ENCODE results near the gene PTPN6. TPM values are rescaled to one million over a fixed set of nuclear protein-coding genes. Genes with fewer than 3 reads are reported as not detected.

Gene PTPN6
- total RNA-seq, 1 donor from 2014 or later = 2.6 TPM

GRCh38 chr12:7005311-7005710 lies 54.2 kb downstream of the PTPN6 start:
- DNase-seq (ENCODE audit: low read depth in 2 of 2) = no peak

- DNase-seq (ENCODE audit: low read depth in 2 of 2) = no peak
Measured at GRCh38 chr12:7006639-7007038, 55.5 kb downstream of the PTPN6 start.

DNA sequence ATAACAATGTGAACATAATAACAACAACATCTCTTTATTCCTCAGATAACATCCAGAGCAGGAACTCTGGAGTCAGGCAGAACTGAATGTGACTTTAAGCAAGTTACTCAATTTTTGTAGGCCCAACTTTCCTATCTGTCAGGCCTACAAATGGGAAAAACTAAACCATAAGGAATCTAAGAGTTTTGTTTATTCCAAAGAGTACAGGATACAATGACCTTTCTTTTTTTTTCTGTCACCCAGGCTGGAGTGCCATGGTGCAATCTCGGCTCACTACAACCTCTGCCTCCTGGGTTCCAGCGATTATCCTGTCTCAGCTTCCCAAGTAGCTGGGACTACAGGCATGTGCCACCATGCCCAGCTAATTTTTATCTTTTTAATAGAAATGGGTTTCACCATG lies 57.7 kb downstream of the PTPN6 start:
- no peak for DNase-seq (ENCODE audit: low read depth in 2 of 2)

DNA sequence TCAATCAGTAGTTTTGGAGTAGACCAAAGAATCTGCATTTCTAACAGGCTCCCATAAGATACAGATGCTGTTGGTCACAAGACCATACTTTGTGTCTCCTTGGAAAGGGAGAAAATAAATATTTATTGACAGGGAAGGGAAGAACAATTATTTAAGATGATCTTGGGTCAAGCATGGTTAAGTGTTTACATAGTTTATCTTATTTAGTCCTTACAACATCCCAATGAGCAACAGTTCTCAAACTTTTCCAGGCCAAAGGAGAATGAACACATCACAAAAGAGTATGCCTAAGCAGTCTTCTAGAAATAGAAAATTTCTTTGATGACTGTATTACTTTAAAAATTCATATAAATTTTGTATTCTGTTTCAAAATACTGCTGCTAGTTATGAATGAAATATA lies 58.4 kb downstream of the PTPN6 start:
- DNase-seq (ENCODE audit: low read depth in 2 of 2) = no peak

Other genes with a start within 250 kb of the PTPN6 start
- gene COPS7A, start 227.3 kb upstream of the PTPN6 start, total RNA-seq = 35.8 and 50.4 TPM in 2 replicates
- gene MLF2, start 198.2 kb upstream of the PTPN6 start, total RNA-seq = 76.4 and 115 TPM in 2 replicates
- gene PTMS, start 185.0 kb upstream of the PTPN6 start, total RNA-seq = 43.3 and 50.8 TPM in 2 replicates
- gene LAG3, start 178.8 kb upstream of the PTPN6 start, total RNA-seq = under 0.01 and 0.13 TPM in 2 replicates
- not detected in 2 replicates for gene CD4, start 161.8 kb upstream of the PTPN6 start, total RNA-seq
- 0.51 and 0.76 TPM in 2 replicates for gene GPR162, start 129.5 kb upstream of the PTPN6 start, total RNA-seq
- gene P3H3, start 122.9 kb upstream of the PTPN6 start, total RNA-seq = 18.2 and 22.6 TPM in 2 replicates
- gene GNB3, start 110.4 kb upstream of the PTPN6 start, total RNA-seq = 0.13 and 0.25 TPM in 2 replicates
- 5.7 and 11.8 TPM in 2 replicates for gene CDCA3, start 100.1 kb upstream of the PTPN6 start, total RNA-seq
- gene USP5, start 99.2 kb upstream of the PTPN6 start, total RNA-seq = 82.5 and 83.7 TPM in 2 replicates
- 778 and 977 TPM in 2 replicates for gene TPI1, start 83.8 kb upstream of the PTPN6 start, total RNA-seq
- gene SPSB2, start 78.1 kb upstream of the PTPN6 start, total RNA-seq = 2.9 and 3.3 TPM in 2 replicates
- gene LRRC23, start 46.5 kb upstream of the PTPN6 start, total RNA-seq = 2.0 and 2.1 TPM in 2 replicates
- 1.0 and 1.4 TPM in 2 replicates for gene ENO2, start 36.8 kb upstream of the PTPN6 start, total RNA-seq
- gene ATN1, start 23.4 kb upstream of the PTPN6 start, total RNA-seq = 5.1 and 12.1 TPM in 2 replicates
- not detected in 2 replicates for gene RNU7-1, start 7.5 kb upstream of the PTPN6 start, total RNA-seq
- gene C12orf57, start 7.3 kb upstream of the PTPN6 start, total RNA-seq = 88.7 and 206 TPM in 2 replicates
- gene PHB2, start 19.3 kb downstream of the PTPN6 start, total RNA-seq = 158 and 184 TPM in 2 replicates
- 30.2 and 30.8 TPM in 2 replicates for gene EMG1, start 19.6 kb downstream of the PTPN6 start, total RNA-seq
- gene LPCAT3, start 67.1 kb downstream of the PTPN6 start, total RNA-seq = 9.7 and 11.3 TPM in 2 replicates
- 0.13 TPM in 2 replicates for gene C1S, start 109.4 kb downstream of the PTPN6 start, total RNA-seq
- 0.77 and 1.1 TPM in 2 replicates for gene C1R, start 141.1 kb downstream of the PTPN6 start, total RNA-seq
- gene C1RL, start 157.9 kb downstream of the PTPN6 start, total RNA-seq = 13.4 and 15.6 TPM in 2 replicates
- 0.26 and 0.38 TPM in 2 replicates for gene RBP5, start 177.5 kb downstream of the PTPN6 start, total RNA-seq
- 15.0 and 29.0 TPM in 2 replicates for gene CLSTN3, start 179.0 kb downstream of the PTPN6 start, total RNA-seq
- 31.6 and 33.0 TPM in 2 replicates for gene PEX5, start 238.3 kb downstream of the PTPN6 start, total RNA-seq

All from dermis microvascular lymphatic vessel endothelial cell (primary cell).